Activated CD4-positive, alpha-beta T cell treated with anti-CD3 and anti-CD28 coated beads, Interleukin-2, amount 10 ng/mL, durations not matched to agents 24 days and 14 days (primary cell): ENCODE results near the gene PKNOX2. TPM values are rescaled to one million over a fixed set of nuclear protein-coding genes. Genes with fewer than 3 reads are reported as not detected.

ENCODE experiments used
- DNase-seq: peaks from one replicate; pipeline ENCODE4 v3.0.0; 2022
- H3K27ac Mint-ChIP-seq: one replicate; pipeline ENCODE4 v1.8.0; 2022; ENCODE audit warnings: mild to moderate bottlenecking, mixed read lengths
- H3K27me3 Mint-ChIP-seq: one replicate; pipeline ENCODE4 v1.8.0; 2022; ENCODE audit warnings: mixed read lengths
- H3K36me3 Mint-ChIP-seq: one replicate; pipeline ENCODE4 v1.8.0; 2022; ENCODE audit warnings: low read depth, mild to moderate bottlenecking, mixed read lengths
- H3K4me1 Mint-ChIP-seq: one replicate; pipeline ENCODE4 v1.8.0; 2021; ENCODE audit warnings: mixed read lengths
- H3K4me3 Mint-ChIP-seq: one replicate; pipeline ENCODE4 v1.8.0; 2022; ENCODE audit warnings: mild to moderate bottlenecking, moderate library complexity, mixed read lengths
- H3K9me3 Mint-ChIP-seq: one replicate; pipeline ENCODE4 v1.8.0; 2021; ENCODE audit warnings: mixed read lengths
- intact Hi-C: fragments of 100-400 bp; cut with micrococcal nuclease; formaldehyde crosslinking; loops from one replicate; pipeline ENCODE4 v1.15.1; 2023
- total RNA-seq: library from RNA; stranded (reverse); gene quantifications from 2 replicates; pipeline ENCODE4 v1.2.3, GENCODE V29; 2022

The PKNOX2 gene
- total RNA-seq, 1 donor from 2014 or later = not detected

DNA sequence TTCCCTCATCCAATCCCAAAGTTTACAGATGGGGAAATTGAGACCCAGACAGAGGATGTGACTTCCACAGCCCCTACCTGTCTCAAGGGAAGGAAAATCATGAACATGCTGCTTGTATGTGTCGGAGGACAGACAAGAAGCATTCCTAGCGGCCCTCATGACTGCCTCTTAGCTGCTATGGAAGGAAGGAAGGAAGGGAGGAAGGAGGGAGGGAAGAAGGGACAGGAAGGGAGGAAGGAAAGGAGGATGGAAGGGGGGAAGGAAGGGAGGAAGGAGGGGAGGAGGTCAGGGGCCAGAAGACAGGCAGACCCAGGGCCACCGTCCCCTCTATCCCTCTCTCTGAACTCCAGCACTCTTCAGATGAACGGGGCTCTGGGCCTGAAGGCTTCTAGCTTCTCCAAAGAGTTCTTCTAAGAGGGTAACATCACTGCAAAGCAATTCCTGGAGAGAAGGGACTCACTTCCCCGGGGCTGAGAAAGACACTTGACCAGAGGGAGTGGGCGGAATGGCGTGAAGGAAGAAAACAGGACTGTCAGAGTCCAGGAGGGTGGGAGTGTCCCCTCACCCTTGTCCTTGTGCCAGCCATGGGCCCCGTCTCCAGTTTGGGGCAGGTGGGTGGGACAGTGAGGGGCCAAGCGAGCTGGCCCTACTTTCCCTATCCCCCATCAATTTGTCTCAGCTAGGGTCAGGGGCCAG is 182.2 kb downstream of the PKNOX2 start:
- peaks cover 3% of the 10 kb centered on the region for H3K27me3 Mint-ChIP-seq
- no peak overlapping the region for H3K27ac Mint-ChIP-seq
- no peaks in the 10 kb centered on the region for H3K9me3 Mint-ChIP-seq
- DNase-seq = no peak
- H3K4me1 Mint-ChIP-seq = no peaks in the 10 kb centered on the region
- intact Hi-C loops = loop anchor here (10.0 kb wide), 1 partner anchor 182 kb away; the partner anchor contains the start of gene PKNOX2
- no peak overlapping the region for H3K4me3 Mint-ChIP-seq
- H3K36me3 Mint-ChIP-seq = no peaks in the 10 kb centered on the region

DNA sequence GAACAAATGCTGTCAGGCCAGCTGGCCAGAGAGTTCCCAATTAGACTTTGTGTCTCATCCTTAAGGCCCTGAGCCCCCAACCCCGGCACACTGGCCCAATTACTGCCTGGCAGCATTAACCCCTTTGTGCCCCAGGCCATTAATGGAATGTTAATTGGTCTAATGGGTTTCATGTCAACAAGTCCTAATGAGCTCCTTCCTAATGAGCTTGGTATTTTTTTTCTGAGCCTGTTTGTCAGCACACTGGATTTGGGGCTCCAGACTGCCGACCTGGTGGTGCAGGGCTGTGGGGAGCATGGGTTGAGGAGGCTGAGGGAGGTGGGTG is 182.7 kb downstream of the PKNOX2 start:
- no peaks in the 10 kb centered on the region for H3K9me3 Mint-ChIP-seq
- no peak for DNase-seq
- H3K27ac Mint-ChIP-seq = no peak overlapping the region
- H3K4me3 Mint-ChIP-seq = no peak overlapping the region
- intact Hi-C loops = loop anchor here (10.0 kb wide), 1 partner anchor 182 kb away; the partner anchor contains the start of gene PKNOX2
- no peaks in the 10 kb centered on the region for H3K36me3 Mint-ChIP-seq
- H3K4me1 Mint-ChIP-seq = no peaks in the 10 kb centered on the region
- peaks cover 3% of the 10 kb centered on the region for H3K27me3 Mint-ChIP-seq

DNA sequence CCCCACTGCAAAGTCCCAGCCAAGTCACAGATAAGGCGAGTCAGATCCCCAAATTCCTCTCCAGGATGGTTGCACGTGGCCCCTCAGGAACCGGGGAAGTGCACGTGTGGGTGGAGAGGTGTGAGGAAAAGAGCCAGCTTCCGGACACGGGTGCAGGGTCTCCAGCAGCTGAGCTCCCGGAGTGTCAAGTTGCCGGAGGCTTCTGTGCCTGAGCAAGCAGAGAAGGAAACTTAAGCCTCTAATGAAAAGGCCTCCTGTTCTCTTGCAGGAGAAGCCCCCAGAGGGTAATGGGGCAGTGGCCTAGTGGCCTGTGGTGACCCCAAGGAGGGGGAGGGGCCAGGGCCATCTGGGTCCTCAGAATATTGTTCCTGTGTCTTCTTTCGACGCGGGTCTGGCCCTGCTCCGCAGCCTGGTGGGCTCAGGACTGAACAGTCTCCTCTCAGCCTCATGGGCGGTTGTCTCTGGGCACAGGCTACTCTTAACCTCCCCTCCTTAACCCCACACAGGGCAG is 183.6 kb downstream of the PKNOX2 start:
- Mint-ChIP-seq H3K4me1 (no peaks in the 10 kb centered on the region), H3K27ac (no peak overlapping the region), H3K4me3 (no peak overlapping the region), H3K9me3 (no peaks in the 10 kb centered on the region), H3K36me3 (no peaks in the 10 kb centered on the region), H3K27me3 (peaks cover 3% of the 10 kb centered on the region)
- DNase-seq = no peak
- intact Hi-C loops = loop anchor here (10.0 kb wide), 1 partner anchor 183 kb away; the partner anchor contains the start of gene PKNOX2

DNA sequence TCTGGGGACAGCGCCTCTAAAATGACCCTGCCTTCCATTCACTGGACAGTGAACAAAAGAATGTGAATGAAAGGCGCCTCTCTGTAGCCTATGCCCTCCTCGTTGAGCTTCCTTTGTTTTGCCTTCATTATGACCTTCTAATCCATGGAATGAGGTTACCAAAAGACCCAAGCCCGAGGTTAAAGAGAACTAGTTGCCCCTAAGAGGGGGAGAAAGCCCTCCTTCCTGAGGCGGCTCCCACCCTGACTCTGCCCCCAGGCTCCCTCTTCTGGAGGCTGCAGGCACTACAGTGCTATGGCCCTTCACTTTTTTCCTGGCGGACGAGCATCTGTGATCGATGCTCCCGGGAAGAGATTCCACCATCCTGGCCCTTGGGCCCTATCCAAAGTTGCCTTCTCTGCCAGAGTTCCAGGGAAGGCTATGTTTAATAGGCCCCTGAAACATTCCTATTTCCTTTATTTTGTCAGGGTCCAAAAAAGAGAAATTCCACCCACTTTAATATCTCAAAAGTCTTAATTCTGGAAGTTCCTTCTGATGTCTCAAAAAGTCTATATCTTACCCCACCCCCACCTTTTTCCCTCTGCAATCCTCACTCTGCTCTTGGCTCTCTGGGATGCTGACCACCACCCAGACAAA is 184.2 kb downstream of the PKNOX2 start:
- no peak overlapping the region for H3K4me3 Mint-ChIP-seq
- no peaks in the 10 kb centered on the region for H3K9me3 Mint-ChIP-seq

DNA sequence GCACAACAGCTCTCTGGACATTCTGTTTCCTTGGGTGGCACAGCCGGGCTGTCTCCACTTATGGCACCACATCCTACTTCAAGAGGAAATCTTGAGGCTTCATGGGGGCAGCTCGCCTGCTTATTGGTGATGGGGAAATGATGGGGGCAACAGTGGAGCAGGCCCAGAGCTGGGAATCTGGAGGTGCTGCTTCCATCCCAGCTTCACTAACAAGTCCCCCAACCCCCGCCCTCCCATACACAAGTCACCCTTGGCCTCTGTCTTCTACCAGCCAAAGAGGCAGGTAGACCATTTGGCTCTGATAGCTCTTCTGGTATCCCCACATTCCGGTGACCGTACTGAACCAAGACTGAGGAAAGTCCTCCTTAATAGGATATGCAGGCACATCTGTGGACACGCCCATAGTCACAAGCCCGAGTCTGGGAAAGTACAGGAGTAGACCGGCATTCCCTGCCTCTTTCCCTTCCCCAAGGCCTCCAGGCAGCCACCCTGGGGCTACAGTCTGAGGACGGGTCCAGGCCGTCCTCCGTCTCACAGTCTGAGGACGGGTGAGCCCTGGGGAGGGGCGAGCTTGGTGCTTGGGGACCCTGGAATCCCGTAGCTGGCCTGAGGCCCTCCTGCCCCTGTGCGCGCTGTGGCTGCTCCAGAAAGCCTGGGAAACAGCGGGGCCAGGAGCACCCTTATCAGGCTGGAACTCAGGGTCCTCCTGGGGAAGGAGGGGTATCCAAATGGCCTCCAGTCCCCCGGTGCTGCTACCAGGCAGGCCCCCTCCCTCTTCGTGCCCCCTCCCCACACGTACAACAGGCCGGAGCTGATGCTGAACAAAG is 185.9 kb downstream of the PKNOX2 start:
- no peak for DNase-seq
- H3K9me3 Mint-ChIP-seq = no peaks in the 10 kb centered on the region
- intact Hi-C loops = loop anchor here (2.0 kb wide), 1 partner anchor 388 kb away; no protein-coding TSS in a partner anchor
- H3K27me3 Mint-ChIP-seq = peaks cover 3% of the 10 kb centered on the region
- no peaks in the 10 kb centered on the region for H3K4me1 Mint-ChIP-seq
- H3K4me3 Mint-ChIP-seq = no peak overlapping the region
- no peaks in the 10 kb centered on the region for H3K36me3 Mint-ChIP-seq
- H3K27ac Mint-ChIP-seq = no peak overlapping the region

More for the DNA sequence above, 184.2 kb downstream of the PKNOX2 start:
- Mint-ChIP-seq H3K36me3 (no peaks in the 10 kb centered on the region), H3K27me3 (peaks cover 3% of the 10 kb centered on the region), H3K4me1 (no peaks in the 10 kb centered on the region), H3K27ac (no peak overlapping the region)
- intact Hi-C loops = loop anchor here (10.0 kb wide), 1 partner anchor 184 kb away; the partner anchor contains the start of gene PKNOX2
- peak; percentile 83 for DNase-seq

DNA sequence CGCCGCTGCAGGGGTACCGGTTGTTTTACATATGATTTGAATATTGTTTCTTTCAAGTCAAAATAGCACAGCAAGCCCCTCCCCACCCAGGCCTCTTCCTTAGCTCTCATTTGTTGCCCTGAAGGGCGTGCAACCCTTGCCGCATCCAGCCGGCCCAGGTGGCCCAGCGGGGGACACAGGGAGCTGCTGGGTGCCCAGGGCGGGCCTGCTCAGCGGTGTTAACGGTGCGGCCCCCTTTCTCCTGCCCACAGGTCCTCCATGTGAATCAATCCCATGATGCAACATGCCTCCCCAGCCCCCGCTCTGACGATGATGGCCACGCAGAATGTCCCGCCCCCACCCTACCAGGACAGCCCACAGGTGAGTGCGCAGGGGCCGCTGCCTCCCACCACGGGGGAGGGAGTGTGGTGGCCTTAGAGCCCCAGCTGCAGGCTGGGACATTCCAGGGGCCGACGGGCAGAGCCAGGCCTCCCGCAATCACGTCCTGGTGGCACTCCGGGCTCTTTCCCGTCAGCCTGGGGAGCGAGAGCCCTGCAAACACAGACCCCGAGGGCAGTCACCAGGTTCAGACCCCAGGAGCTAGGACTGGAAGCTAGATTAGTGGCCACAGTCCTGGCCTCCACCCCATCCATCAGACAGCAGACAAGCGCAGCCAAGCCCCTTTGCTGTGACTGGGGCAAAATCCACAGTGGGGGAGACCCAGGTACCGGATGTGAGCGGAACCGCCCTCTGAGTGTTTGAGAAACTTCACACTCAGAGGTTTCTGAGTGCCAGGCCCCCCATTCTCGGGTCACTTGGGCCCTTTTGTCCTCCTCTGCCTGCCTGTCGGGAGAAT is 186.7 kb downstream of the PKNOX2 start:
- H3K4me1 Mint-ChIP-seq = no peaks in the 10 kb centered on the region
- no peaks in the 10 kb centered on the region for H3K9me3 Mint-ChIP-seq
- no peaks in the 10 kb centered on the region for H3K36me3 Mint-ChIP-seq
- H3K4me3 Mint-ChIP-seq = no peak overlapping the region
- peaks cover 3% of the 10 kb centered on the region for H3K27me3 Mint-ChIP-seq
- intact Hi-C loops = loop anchor here (2.0 kb wide), 1 partner anchor 388 kb away; no protein-coding TSS in a partner anchor
- H3K27ac Mint-ChIP-seq = no peak overlapping the region
- DNase-seq = no peak

DNA sequence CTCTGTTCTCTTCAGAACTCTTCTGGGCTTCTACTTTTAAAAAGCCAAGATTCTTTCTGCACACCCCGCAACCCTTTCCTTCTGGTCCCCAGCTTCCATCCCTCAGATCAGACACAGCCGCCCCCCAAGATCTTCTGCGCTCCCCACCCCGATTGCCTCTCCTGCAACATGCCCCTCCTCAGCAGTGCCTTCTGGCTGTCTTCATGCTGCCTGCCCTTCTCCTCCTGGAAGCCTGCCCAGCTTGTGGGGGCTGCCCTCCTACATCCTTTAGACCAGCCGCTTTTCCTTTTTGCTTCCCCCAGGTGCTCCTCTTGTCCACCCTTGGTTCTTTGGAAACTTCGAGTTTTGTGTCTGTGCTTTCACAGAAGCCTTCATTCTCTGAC is 187.3 kb downstream of the PKNOX2 start:
- Mint-ChIP-seq H3K27me3 (no peaks in the 10 kb centered on the region), H3K9me3 (no peaks in the 10 kb centered on the region), H3K27ac (no peak overlapping the region), H3K4me1 (no peaks in the 10 kb centered on the region), H3K4me3 (no peak overlapping the region), H3K36me3 (no peaks in the 10 kb centered on the region)
- intact Hi-C loops = loop anchor here (2.0 kb wide), 1 partner anchor 389 kb away; no protein-coding TSS in a partner anchor
- no peak for DNase-seq

DNA sequence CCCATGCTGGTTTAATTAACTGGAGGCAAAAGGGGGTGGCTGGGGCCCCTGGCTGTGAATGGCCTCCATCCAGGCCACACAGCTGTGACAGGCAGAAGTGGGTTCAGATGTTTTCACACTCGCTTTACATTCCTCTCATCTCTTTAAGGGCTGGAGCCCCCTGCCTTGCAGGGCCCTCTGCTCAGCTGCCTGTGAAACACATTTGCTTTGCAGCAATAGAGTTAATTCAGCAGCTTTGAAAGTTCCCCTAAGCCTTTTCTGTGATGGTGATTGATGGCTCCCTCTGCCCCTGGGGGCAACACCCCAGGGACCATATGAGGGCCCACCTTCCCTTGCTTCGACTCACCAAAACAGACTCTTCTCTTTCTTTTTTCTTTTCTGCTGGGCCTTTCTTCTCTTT is 192.2 kb downstream of the PKNOX2 start:
- Mint-ChIP-seq H3K27ac (no peak overlapping the region), H3K27me3 (no peaks in the 10 kb centered on the region), H3K9me3 (no peaks in the 10 kb centered on the region), H3K36me3 (no peaks in the 10 kb centered on the region), H3K4me3 (no peak overlapping the region), H3K4me1 (no peaks in the 10 kb centered on the region)
- intact Hi-C loops = no loop called here
- DNase-seq = no peak

DNA sequence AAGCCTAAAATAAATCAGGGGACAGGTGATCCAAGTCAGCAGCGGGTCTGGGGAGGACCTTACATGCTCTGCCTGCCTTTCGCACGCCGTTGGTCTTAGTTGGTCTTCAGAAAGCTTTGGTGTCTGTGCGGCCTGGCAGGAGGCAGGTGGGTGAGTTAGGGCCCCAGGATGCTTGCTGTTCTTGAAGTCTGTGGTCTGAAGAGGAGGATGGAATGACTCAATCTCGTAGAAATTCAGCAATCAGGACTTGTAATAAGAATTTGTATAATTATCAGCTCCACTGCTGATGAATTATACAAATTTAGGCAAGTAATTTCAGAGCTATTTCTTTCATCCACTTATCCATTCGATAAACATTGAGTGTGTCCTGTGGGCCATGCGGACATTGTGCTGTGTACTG is 193.0 kb downstream of the PKNOX2 start:
- intact Hi-C loops = no loop called here
- Mint-ChIP-seq H3K9me3 (no peaks in the 10 kb centered on the region), H3K27me3 (no peaks in the 10 kb centered on the region), H3K27ac (no peak overlapping the region), H3K36me3 (no peaks in the 10 kb centered on the region), H3K4me3 (no peak overlapping the region), H3K4me1 (no peaks in the 10 kb centered on the region)
- DNase-seq = no peak

DNA sequence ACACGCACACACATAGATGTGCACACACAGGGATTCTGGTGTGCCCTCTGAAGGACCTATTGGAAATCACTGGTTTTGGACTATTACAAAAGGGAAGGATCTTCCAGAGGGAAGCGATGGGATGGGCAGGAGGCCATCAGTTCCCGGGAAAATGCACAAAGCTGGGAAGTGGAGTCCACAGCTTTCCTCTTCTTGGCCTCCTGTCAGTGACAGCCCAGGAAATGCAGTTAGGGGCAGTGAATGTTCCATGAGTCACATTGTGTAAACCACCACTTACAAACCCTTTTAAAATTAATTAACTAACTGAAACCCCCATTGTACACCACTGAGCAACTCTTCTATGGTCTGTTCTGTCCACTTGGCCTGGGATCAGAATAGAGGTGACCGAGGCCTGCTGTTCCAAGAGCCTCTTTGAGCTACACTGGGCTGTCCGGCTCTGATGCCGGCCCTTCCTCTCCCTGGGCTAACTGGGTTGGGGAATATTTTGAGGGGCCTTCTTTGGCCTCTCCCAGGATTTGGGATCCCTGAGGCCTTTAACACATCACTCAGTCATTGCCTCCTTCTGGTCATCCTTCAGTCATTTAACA is 193.8 kb downstream of the PKNOX2 start:
- Mint-ChIP-seq H3K4me3 (no peak overlapping the region), H3K36me3 (no peaks in the 10 kb centered on the region), H3K27me3 (no peaks in the 10 kb centered on the region), H3K27ac (no peak overlapping the region), H3K9me3 (no peaks in the 10 kb centered on the region), H3K4me1 (no peaks in the 10 kb centered on the region)
- DNase-seq = no peak
- intact Hi-C loops = no loop called here

DNA sequence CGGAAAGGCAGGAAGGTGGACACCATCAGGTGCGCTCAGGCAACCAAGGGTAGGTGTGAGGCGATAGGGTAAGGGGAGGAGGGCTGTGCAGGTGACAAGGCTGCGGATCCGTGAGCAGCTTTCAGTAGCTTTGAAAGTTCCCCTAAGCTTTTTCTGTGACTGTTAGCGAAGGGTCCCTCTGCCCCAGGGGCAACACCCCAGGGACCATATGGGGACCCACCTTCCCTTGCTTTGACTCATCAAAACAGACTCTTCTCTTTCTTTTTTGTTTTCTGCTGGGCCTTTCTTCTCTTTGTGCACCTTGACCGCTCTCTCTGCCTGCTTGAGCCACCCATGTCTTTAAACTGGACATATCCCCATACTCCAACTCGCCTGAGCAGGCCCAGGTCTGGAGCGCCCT is 194.6 kb downstream of the PKNOX2 start:
- DNase-seq = no peak
- no peaks in the 10 kb centered on the region for H3K4me1 Mint-ChIP-seq
- H3K4me3 Mint-ChIP-seq = no peak overlapping the region
- H3K27me3 Mint-ChIP-seq = no peaks in the 10 kb centered on the region
- intact Hi-C loops = no loop called here
- H3K9me3 Mint-ChIP-seq = no peaks in the 10 kb centered on the region
- no peaks in the 10 kb centered on the region for H3K36me3 Mint-ChIP-seq
- H3K27ac Mint-ChIP-seq = no peak overlapping the region

DNA sequence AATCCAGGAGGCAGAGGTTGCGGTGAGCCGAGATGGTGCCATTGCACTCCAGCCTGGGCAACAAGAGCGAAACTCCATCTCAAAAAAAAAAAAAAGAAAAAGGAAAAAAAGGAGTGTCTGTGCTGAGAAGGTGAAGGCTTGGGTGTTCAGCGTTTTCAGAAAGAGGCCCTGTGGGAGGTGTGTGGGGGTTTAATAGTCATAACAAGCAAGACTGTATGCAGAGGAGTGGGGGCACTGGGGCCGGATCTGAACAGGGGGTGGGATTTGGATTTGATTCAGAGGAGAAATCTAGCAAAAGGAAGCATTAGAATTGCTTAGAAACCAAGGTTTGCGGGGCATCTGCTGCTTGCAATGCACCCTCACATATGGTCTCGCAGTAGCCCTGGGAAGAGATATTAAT is 195.5 kb downstream of the PKNOX2 start:
- no peak for DNase-seq
- H3K9me3 Mint-ChIP-seq = no peaks in the 10 kb centered on the region
- no peak overlapping the region for H3K4me3 Mint-ChIP-seq
- no peaks in the 10 kb centered on the region for H3K4me1 Mint-ChIP-seq
- H3K27me3 Mint-ChIP-seq = peaks cover 2% of the 10 kb centered on the region
- intact Hi-C loops = no loop called here
- no peaks in the 10 kb centered on the region for H3K36me3 Mint-ChIP-seq
- H3K27ac Mint-ChIP-seq = no peak overlapping the region
